ENCODE data around the gene PI4K2B. TPM values are rescaled to one million over a fixed set of nuclear protein-coding genes. Genes with fewer than 3 reads are reported as not detected.

The PI4K2B gene
- polyA plus RNA-seq, 1 donor (not counting 4 experiments of a cell fraction or from before 2014, with no cell fraction given), result 16.7 TPM

GRCh38 chr4:25221377-25221776 lies 12.5 kb upstream of the PI4K2B start:
- no peak overlapping the region for H3K27ac ChIP-seq (ENCODE audit: control insufficient read depth, insufficient read depth, low read length)
- dilution Hi-C loops (cut with MboI; ENCODE audit: extremely low pct_ligation_motif_present, low sequenced_read_pairs), result no loop called here
- no peak overlapping the region for H3K9ac ChIP-seq (ENCODE audit: control insufficient read depth, extremely low read depth, insufficient read depth, low read length)
- H4K20me1 ChIP-seq (ENCODE audit: control insufficient read depth, extremely low read depth, insufficient read depth, low read length), result no peaks in the 10 kb centered on the region
- H3K4me3 ChIP-seq (ENCODE audit: control insufficient read depth in 2 of 3, extremely low read depth in 1 of 3, insufficient read depth in 2 of 3, low read depth in 1 of 3, low read length in 3 of 3), result no peak overlapping the region
- H3K36me3 ChIP-seq (ENCODE audit: control insufficient read depth in 2 of 2, extremely low read depth in 1 of 2, insufficient read depth in 2 of 2, low read length in 2 of 2), result no peaks in the 10 kb centered on the region
- no peaks in the 10 kb centered on the region for H3K4me1 ChIP-seq (ENCODE audit: control insufficient read depth, extremely low read depth, insufficient read depth, low read length)
- no peak overlapping the region for H3K4me2 ChIP-seq (ENCODE audit: control insufficient read depth, extremely low read depth, insufficient read depth, low read depth, low read length)
- DNase-seq (ENCODE audit: low read depth, low spot score) (no peak), FAIRE-seq (no peak)
- no peak overlapping the region for H2AFZ ChIP-seq (ENCODE audit: control insufficient read depth, low read length)
- peaks cover 3% of the 10 kb centered on the region for H3K9me3 ChIP-seq (ENCODE audit: control insufficient read depth, low read depth, low read length)
- H3K27me3 ChIP-seq (ENCODE audit: control insufficient read depth, extremely low read depth, insufficient read depth, low read length), result no peaks in the 10 kb centered on the region
- no peaks in the 10 kb centered on the region for H3K9me1 ChIP-seq (ENCODE audit: control insufficient read depth, extremely low read depth, insufficient read depth, low read length)
- TF ChIP-seq CTCF (optimal IDR thresholded peaks at IDR 0.05 in 1 of 3, IDR thresholded peaks at IDR 0.05 in 1 of 3, conservative IDR thresholded peaks at IDR 0.05 in 1 of 3; ENCODE audit: extremely low read depth in 1 of 3, insufficient read depth in 2 of 3, low read length in 3 of 3) (no peak), EZH2 (IDR thresholded peaks at IDR 0.05; ENCODE audit: low read length) (no peak)
- no peaks in the 10 kb centered on the region for H3K79me2 ChIP-seq (ENCODE audit: control insufficient read depth, insufficient read depth, low read length)

GRCh38 chr4:25223802-25224375 lies 9.9 kb upstream of the PI4K2B start:
- no peak overlapping the region for H3K4me2 ChIP-seq (ENCODE audit: control insufficient read depth, extremely low read depth, insufficient read depth, low read depth, low read length)
- dilution Hi-C loops (cut with MboI; ENCODE audit: extremely low pct_ligation_motif_present, low sequenced_read_pairs), result no loop called here
- no peak for DNase-seq (ENCODE audit: low read depth, low spot score)

More at GRCh38 chr4:25223802-25224375, 9.9 kb upstream of the PI4K2B start:
- H2AFZ ChIP-seq (ENCODE audit: control insufficient read depth, low read length), result no peak overlapping the region
- H4K20me1 ChIP-seq (ENCODE audit: control insufficient read depth, extremely low read depth, insufficient read depth, low read length), result no peaks in the 10 kb centered on the region
- no peak overlapping the region for H3K4me3 ChIP-seq (ENCODE audit: control insufficient read depth in 2 of 3, extremely low read depth in 1 of 3, insufficient read depth in 2 of 3, low read depth in 1 of 3, low read length in 3 of 3)
- H3K27ac ChIP-seq (ENCODE audit: control insufficient read depth, insufficient read depth, low read length), result no peak overlapping the region
- no peaks in the 10 kb centered on the region for H3K4me1 ChIP-seq (ENCODE audit: control insufficient read depth, extremely low read depth, insufficient read depth, low read length)
- H3K9me1 ChIP-seq (ENCODE audit: control insufficient read depth, extremely low read depth, insufficient read depth, low read length), result no peaks in the 10 kb centered on the region
- no peaks in the 10 kb centered on the region for H3K79me2 ChIP-seq (ENCODE audit: control insufficient read depth, insufficient read depth, low read length)
- H3K36me3 ChIP-seq (ENCODE audit: control insufficient read depth in 2 of 2, extremely low read depth in 1 of 2, insufficient read depth in 2 of 2, low read length in 2 of 2), result no peaks in the 10 kb centered on the region
- H3K9me3 ChIP-seq (ENCODE audit: control insufficient read depth, low read depth, low read length), result peaks cover 3% of the 10 kb centered on the region
- no peaks in the 10 kb centered on the region for H3K27me3 ChIP-seq (ENCODE audit: control insufficient read depth, extremely low read depth, insufficient read depth, low read length)
- TF ChIP-seq EZH2 (IDR thresholded peaks at IDR 0.05; ENCODE audit: low read length) (no peak), CTCF (optimal IDR thresholded peaks at IDR 0.05 in 1 of 3, IDR thresholded peaks at IDR 0.05 in 1 of 3, conservative IDR thresholded peaks at IDR 0.05 in 1 of 3; ENCODE audit: extremely low read depth in 1 of 3, insufficient read depth in 2 of 3, low read length in 3 of 3) (no peak)
- H3K9ac ChIP-seq (ENCODE audit: control insufficient read depth, extremely low read depth, insufficient read depth, low read length), result no peak overlapping the region
- FAIRE-seq, result no peak

Measured in keratinocyte (primary cell).